ENCODE measurements around the gene RPA3.

DNA sequence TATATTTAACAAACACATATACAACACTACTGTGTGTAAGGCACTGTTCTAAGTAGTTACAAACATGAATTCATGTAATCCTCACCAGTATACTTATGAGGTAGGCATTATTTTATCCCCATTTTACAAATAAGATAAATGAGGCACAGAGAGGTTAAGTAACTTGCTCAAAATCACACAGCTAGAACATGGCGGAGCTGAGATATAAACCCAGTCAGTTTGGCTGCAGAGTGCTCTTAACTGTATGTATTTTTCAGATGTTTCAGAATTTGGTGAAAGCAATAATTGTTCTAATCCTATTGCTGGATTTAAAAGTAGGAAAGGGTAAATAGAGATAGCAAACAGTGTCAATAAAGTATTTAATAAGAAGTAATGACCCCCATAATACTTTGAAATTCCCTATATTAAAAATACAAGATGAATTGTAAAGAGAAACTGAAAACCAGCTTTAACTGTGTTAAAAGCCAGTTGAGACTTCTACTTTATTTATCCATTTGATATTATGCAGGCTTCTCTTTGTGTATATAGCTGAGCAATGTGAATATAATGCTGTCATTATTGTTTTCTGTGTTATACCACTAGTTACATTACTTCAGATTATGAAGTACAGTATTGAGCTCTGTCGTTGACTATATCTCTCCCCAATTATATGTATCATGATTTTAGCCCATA lies 32.3 kb upstream of the RPA3 start:
- TF ChIP-seq, protein P1, sequence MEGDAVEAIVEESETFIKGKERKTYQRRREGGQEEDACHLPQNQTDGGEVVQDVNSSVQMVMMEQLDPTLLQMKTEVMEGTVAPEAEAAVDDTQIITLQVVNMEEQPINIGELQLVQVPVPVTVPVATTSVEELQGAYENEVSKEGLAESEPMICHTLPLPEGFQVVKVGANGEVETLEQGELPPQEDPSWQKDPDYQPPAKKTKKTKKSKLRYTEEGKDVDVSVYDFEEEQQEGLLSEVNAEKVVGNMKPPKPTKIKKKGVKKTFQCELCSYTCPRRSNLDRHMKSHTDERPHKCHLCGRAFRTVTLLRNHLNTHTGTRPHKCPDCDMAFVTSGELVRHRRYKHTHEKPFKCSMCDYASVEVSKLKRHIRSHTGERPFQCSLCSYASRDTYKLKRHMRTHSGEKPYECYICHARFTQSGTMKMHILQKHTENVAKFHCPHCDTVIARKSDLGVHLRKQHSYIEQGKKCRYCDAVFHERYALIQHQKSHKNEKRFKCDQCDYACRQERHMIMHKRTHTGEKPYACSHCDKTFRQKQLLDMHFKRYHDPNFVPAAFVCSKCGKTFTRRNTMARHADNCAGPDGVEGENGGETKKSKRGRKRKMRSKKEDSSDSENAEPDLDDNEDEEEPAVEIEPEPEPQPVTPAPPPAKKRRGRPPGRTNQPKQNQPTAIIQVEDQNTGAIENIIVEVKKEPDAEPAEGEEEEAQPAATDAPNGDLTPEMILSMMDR (IDR thresholded peaks at IDR 0.05; ENCODE audit: insufficient read depth, low read length) = no peak
- no peak for TF ChIP-seq POLR2AphosphoS5 (IDR thresholded peaks at IDR 0.05; ENCODE audit: low read depth)

Data from HL-60 (cell line).